Skeletal muscle tissue (tissue), 4 donors: Measurements from ENCODE around the gene FRY. TPM values are rescaled to one million over a fixed set of nuclear protein-coding genes. Genes with fewer than 3 reads are reported as not detected.

Experiments used
- H3K27ac ChIP-seq: one replicate; pipeline ENCODE4 v1.7.0; 2013; ENCODE audit warnings: mild to moderate bottlenecking, low read depth, low read length, inconsistent platforms
- H3K27me3 ChIP-seq, 3 donors: one replicate each; pipeline ENCODE4 v1.7.0; 2013; ENCODE audit warnings: low read length in 3 of 3; ENCODE audit not compliant: control insufficient read depth in 3 of 3, insufficient read depth in 3 of 3
- H3K36me3 ChIP-seq, 3 donors: one replicate each; pipeline ENCODE4 v1.7.0; 2013; ENCODE audit warnings: low read length in 3 of 3; ENCODE audit not compliant: control insufficient read depth in 3 of 3, insufficient read depth in 3 of 3
- H3K4me1 ChIP-seq, 3 donors: one replicate each; pipeline ENCODE4 v1.7.0; 2013; ENCODE audit warnings: low read length in 3 of 3, mild to moderate bottlenecking in 3 of 3; ENCODE audit not compliant: control insufficient read depth in 3 of 3, insufficient read depth in 3 of 3
- H3K4me3 ChIP-seq, 3 donors: one replicate each; pipeline ENCODE4 v1.7.0; 2013; ENCODE audit warnings: low read length in 3 of 3
- H3K9ac ChIP-seq, 3 donors: one replicate each; pipeline ENCODE4 v1.7.0; 2013; ENCODE audit warnings: low read length in 3 of 3, mild to moderate bottlenecking in 3 of 3, moderate library complexity in 2 of 3, low read depth in 1 of 3
- H3K9me3 ChIP-seq, 3 donors: one replicate each; pipeline ENCODE4 v1.7.0; 2013; ENCODE audit warnings: low read length in 3 of 3; ENCODE audit not compliant: control insufficient read depth in 3 of 3
- total RNA-seq: library from RNA; depleted of rRNA; stranded (reverse); fragments of >200 nt; gene quantifications from one replicate; pipeline ENCODE4 v1.2.3, GENCODE V29; 2014
- donor health status: Osteomylitis.

Gene FRY
- total RNA-seq, 1 donor from 2014 or later, result 59.0 TPM

- Histone ChIP-seq H3K27ac (no peak overlapping the region), H3K4me1 (peaks cover 0 to under 1% (median 0%) of the 10 kb centered on the region in 3 donors), H3K4me3 (no peak overlapping the region), H3K27me3 (no peaks in the 10 kb centered on the region), H3K36me3 (peaks cover 11 to 32% (median 29%) of the 10 kb centered on the region in 3 donors), H3K9me3 (no peaks in the 10 kb centered on the region), H3K9ac (no peak overlapping the region)
Observed at GRCh38 chr13:32206097-32206740, 174.6 kb downstream of the FRY start.

- Histone ChIP-seq H3K36me3 (peaks cover 14 to 40% (median 39%) of the 10 kb centered on the region in 3 donors), H3K27me3 (no peaks in the 10 kb centered on the region), H3K27ac (no peak overlapping the region), H3K9ac (no peak overlapping the region), H3K4me3 (no peak overlapping the region), H3K4me1 (peaks cover 4 to 8% (median 4%) of the 10 kb centered on the region in 3 donors), H3K9me3 (no peaks in the 10 kb centered on the region)
Observed at GRCh38 chr13:32208860-32209259, 177.3 kb downstream of the FRY start.

DNA sequence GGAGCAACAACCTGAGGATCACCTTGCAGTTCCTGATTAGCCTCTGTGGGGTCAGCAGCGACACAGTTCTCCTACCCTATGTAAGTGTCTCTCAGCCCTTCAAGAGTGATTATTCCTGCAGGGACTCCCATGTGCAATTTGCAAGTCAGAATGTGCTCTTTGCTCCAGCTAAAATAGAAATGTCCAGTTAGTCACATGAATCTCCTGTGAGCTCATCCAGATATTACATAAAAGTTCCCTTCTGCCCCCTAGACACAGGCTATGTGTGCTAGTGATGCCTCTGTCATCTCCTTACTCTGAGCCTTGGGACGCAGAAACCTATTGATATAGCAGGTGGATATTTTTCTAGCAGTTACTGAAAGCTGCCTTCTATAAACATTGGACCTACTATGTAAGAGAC lies 178.1 kb downstream of the FRY start:
- no peaks in the 10 kb centered on the region for H3K9me3 ChIP-seq
- no peak overlapping the region for H3K4me3 ChIP-seq
- H3K36me3 ChIP-seq, result peaks cover 13 to 43% (median 42%) of the 10 kb centered on the region in 3 donors
- H3K9ac ChIP-seq, result no peak overlapping the region
- peak overlapping the region; percentile 24 for H3K27ac ChIP-seq
- H3K4me1 ChIP-seq, result peaks cover 4 to 8% (median 4%) of the 10 kb centered on the region in 3 donors
- no peaks in the 10 kb centered on the region for H3K27me3 ChIP-seq

DNA sequence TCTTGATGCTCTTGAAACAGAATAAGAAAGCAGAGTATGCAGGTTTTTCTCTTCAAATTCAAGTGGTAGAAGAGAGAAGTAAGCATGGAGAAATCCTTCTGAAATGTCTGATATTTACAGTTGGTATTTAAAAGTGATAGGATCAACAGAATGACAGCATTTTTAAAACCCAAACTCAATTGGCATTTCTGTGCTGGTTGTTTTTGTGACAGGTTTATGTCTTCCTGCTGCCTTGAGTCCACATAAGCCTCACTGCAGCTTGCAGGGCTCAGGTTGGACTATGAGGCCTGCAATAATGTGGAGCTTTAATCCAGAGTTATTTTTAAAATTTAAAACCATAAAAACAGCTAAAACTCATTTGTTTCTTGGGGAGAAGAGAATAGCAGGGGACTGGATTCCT lies 178.5 kb downstream of the FRY start:
- Histone ChIP-seq H3K4me3 (no peak overlapping the region), H3K9ac (no peak overlapping the region), H3K27me3 (no peaks in the 10 kb centered on the region), H3K9me3 (no peaks in the 10 kb centered on the region), H3K4me1 (peaks cover 4 to 8% (median 4%) of the 10 kb centered on the region in 3 donors), H3K36me3 (peaks cover 14 to 45% (median 42%) of the 10 kb centered on the region in 3 donors), H3K27ac (peak overlapping the region; percentile 24)

- Histone ChIP-seq H3K9me3 (no peaks in the 10 kb centered on the region), H3K4me3 (no peak overlapping the region), H3K9ac (no peak overlapping the region), H3K4me1 (peaks cover 4 to 8% (median 4%) of the 10 kb centered on the region in 3 donors), H3K36me3 (peaks cover 21 to 47% (median 45%) of the 10 kb centered on the region in 3 donors), H3K27me3 (no peaks in the 10 kb centered on the region), H3K27ac (peak overlapping the region; percentile 45)
Observed at GRCh38 chr13:32211813-32212212, 180.2 kb downstream of the FRY start.

DNA sequence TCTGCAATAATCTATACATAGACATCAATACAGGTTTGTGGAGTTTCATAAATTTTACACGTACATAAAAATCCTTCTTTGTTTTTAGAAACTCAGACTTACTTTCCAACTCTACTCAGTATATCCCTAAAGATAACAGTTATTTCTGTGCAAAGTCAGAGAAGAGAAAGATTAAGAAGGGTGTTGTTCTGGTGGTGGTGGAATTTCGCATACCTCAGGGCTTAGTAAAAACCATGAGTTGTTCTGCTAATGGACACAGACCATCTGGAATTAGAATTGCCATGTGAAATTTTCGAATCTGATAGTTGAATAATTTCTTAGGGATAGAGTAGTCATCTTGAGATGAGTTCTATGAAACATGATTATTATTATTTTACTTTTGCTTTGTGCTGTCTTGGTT lies 180.8 kb downstream of the FRY start:
- peaks cover 22 to 49% (median 48%) of the 10 kb centered on the region in 3 donors for H3K36me3 ChIP-seq
- H3K9me3 ChIP-seq, result no peaks in the 10 kb centered on the region
- no peak overlapping the region for H3K9ac ChIP-seq
- no peak overlapping the region for H3K27ac ChIP-seq
- H3K4me1 ChIP-seq, result peaks cover 4 to 8% (median 4%) of the 10 kb centered on the region in 3 donors
- no peak overlapping the region for H3K4me3 ChIP-seq
- no peaks in the 10 kb centered on the region for H3K27me3 ChIP-seq

DNA sequence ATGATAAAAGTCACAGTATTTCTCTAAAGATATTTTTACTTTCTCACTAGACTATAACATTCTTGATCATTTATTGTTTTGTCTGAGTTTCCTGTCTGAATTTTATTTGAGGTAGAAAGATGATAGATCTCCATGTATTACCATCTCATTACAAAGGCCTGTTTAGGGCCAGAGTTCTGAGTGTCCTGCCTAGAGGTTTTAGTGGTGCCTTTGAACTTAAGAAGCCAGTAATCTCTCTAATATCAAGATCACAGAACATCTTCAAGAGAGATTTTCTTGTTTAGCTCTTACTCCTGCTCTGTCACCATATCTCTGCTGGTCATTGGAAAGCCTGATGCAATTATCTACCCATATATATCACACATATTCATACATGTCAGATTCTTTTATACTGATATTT lies 182.1 kb downstream of the FRY start:
- Histone ChIP-seq H3K36me3 (peaks cover 18 to 50% (median 45%) of the 10 kb centered on the region in 3 donors), H3K4me1 (peaks cover 4 to 8% (median 4%) of the 10 kb centered on the region in 3 donors), H3K27ac (no peak overlapping the region), H3K4me3 (no peak overlapping the region), H3K9ac (no peak overlapping the region), H3K9me3 (no peaks in the 10 kb centered on the region), H3K27me3 (no peaks in the 10 kb centered on the region)

DNA sequence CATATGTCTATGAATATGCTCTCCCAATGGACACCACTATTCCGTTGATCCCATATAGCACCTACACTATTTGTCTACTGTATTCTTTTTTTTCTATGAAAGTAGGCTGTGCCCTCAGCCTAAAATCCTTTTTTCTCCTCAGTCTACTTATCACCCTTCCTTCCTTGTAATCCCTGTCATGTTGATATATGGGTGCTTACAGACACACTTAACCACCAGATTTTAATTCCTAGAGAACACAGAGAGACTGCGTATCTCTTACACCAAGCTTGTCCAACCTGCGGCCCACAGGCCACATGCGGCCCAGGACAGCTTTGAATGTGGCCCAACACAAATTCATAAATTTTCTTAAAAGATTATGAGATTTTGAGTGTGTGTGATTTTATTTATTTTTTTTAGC lies 182.5 kb downstream of the FRY start:
- H3K9ac ChIP-seq, result no peak overlapping the region
- no peak overlapping the region for H3K27ac ChIP-seq
- H3K4me3 ChIP-seq, result no peak overlapping the region
- no peaks in the 10 kb centered on the region for H3K27me3 ChIP-seq
- peaks cover 16 to 47% (median 41%) of the 10 kb centered on the region in 3 donors for H3K36me3 ChIP-seq
- H3K4me1 ChIP-seq, result peaks cover 4 to 8% (median 4%) of the 10 kb centered on the region in 3 donors
- no peaks in the 10 kb centered on the region for H3K9me3 ChIP-seq

DNA sequence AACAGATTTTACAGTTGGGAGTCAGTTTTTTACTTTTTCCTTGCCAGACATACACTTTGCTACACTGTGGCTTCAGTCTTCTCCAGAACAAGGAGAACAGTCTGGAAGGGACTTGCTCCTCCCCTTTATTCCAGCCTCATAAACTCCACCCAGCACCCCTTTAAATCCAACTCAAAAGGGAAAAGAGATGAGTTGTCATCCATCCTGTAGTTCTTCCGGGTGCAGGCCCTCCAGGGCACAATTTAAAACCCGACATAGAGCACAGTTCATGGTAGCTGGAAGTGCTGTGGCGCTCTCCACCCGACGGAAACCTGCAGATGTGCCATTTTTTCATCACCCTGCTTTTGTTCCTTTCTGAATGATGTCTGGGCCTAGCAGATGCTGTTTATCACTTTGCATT lies 184.7 kb downstream of the FRY start:
- H3K4me3 ChIP-seq, result no peak overlapping the region
- no peaks in the 10 kb centered on the region for H3K27me3 ChIP-seq
- H3K9ac ChIP-seq, result no peak overlapping the region
- peaks cover 4 to 7% (median 4%) of the 10 kb centered on the region in 3 donors for H3K4me1 ChIP-seq
- H3K27ac ChIP-seq, result no peak overlapping the region
- no peaks in the 10 kb centered on the region for H3K9me3 ChIP-seq
- H3K36me3 ChIP-seq, result peaks cover 16 to 45% (median 31%) of the 10 kb centered on the region in 3 donors

DNA sequence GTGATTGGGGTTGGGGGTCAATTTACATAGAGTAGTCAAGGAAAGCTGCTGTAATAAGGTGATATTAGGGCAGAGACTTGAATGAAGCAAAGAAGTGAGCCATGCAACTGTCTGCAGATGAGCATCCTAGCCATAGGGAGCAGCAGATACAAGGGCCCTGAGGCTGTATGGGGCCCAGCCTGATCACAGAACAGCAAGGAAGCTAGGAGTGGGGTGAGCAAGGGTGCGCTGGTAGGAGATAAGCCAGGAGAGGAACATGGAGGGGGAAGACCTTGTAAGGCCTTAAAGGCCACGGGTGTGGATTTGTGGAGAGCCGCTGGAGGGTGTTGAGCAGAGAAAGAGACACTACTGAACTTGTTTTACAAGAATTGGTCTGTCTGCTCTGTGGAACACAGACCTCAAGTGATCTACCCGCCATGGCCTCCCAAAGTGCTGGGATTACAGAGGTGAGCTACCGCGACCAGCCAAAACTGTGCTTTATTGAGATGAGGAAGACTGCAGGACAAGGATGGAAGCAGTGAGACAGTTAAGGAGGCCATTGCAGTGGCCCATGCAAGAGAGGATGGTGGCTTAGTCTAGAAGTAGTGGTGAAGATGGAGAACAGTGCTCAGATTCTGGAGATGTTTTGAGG lies 190.6 kb downstream of the FRY start:
- H3K27ac ChIP-seq, result no peak overlapping the region
- H3K9me3 ChIP-seq, result no peaks in the 10 kb centered on the region
- no peak overlapping the region for H3K9ac ChIP-seq
- no peaks in the 10 kb centered on the region for H3K4me1 ChIP-seq
- no peaks in the 10 kb centered on the region for H3K27me3 ChIP-seq
- no peak overlapping the region for H3K4me3 ChIP-seq
- H3K36me3 ChIP-seq, result peaks cover 8 to 56% (median 38%) of the 10 kb centered on the region in 3 donors
